GM10266 (cell line): ENCODE results near the gene PKD1.

ENCODE experiments used
- DNase-seq: peaks from one replicate; pipeline ENCODE4 v3.0.0; 2012; ENCODE audit errors: extremely low spot score
- TF ChIP-seq, protein P1 (sequence below): IDR thresholded peaks from 2 replicates; pipeline ENCODE4 v1.5.1; 2012; ENCODE audit warnings: mild to moderate bottlenecking, low read depth; ENCODE audit not compliant: control insufficient read depth, insufficient read depth; ENCODE audit errors: missing control alignments

PKD1 gene

GRCh38 chr16:2079991-2080390 is 55.7 kb downstream of the PKD1 start:
- TF ChIP-seq, protein P1, sequence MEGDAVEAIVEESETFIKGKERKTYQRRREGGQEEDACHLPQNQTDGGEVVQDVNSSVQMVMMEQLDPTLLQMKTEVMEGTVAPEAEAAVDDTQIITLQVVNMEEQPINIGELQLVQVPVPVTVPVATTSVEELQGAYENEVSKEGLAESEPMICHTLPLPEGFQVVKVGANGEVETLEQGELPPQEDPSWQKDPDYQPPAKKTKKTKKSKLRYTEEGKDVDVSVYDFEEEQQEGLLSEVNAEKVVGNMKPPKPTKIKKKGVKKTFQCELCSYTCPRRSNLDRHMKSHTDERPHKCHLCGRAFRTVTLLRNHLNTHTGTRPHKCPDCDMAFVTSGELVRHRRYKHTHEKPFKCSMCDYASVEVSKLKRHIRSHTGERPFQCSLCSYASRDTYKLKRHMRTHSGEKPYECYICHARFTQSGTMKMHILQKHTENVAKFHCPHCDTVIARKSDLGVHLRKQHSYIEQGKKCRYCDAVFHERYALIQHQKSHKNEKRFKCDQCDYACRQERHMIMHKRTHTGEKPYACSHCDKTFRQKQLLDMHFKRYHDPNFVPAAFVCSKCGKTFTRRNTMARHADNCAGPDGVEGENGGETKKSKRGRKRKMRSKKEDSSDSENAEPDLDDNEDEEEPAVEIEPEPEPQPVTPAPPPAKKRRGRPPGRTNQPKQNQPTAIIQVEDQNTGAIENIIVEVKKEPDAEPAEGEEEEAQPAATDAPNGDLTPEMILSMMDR, result no peak
- no peak for DNase-seq

- no peak for DNase-seq
- TF ChIP-seq, protein P1, result no peak
Observed at GRCh38 chr16:2079311-2079800, 56.3 kb downstream of the PKD1 start.

DNA sequence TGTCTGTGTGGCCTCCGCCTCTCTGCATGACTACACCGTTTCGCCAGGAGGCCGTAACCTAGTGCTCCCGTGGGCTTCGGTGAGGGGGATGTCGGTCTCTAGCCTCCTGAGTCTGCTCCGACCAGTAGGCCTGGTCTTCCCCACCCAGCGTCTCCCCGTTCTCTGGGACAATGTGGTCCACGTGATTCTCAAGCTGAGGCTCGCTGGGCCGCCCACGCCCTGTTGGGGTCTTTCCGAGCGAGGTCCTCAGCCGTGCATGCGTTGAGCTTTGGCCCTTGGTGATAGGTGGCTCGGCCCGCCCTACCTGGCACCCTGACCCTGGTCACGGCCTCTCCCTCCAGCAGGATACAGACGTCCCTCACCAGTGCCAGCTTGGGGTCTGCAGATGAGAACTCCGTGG is 57.0 kb downstream of the PKD1 start:
- TF ChIP-seq, protein P1, result no peak
- no peak for DNase-seq

- TF ChIP-seq, protein P1, result no peak
- no peak for DNase-seq
Observed at GRCh38 chr16:2078096-2078495, 57.6 kb downstream of the PKD1 start.

DNA sequence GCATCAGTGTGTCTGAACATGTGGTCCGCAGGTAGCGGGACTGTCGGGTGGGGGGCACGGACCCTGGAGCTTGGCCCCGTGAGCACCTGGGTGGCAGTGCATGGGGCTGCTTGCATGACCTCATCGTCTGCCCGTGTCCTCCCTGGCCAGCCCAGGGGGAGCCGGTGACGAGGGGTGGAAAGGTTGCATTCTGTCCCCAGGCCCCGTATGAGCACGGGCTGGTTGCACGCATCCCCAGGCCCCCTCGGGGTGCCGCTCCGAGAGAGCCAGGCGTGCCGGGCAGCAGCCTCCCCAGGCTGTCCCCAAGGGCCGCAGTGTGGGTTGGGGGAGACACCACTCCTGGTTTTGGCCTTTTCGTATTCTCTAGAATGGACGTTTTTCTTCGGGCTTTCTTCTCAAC is 58.0 kb downstream of the PKD1 start:
- TF ChIP-seq, protein P1, result no peak
- no peak for DNase-seq

DNA sequence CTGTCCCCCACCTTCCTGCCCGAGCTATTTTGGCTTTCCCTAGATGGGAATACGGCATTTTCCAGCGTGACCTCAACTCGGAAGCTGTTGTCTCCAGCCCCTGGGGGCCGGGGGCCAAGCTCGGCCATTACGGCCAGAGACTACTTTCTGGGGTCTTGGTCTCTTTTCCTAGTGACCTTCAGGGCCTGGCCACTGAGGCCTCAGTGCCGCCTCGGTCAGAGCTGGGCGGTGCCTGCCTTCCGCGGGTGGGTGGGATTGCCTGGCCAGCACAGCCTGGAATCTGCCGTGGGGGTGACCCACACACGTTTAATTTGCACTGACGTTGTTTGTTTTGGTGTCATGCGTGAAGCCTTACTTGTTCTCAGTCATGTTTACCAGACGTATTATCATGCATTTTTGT is 58.7 kb downstream of the PKD1 start:
- no peak for DNase-seq
- TF ChIP-seq, protein P1, result no peak

- TF ChIP-seq, protein P1, result no peak
- no peak for DNase-seq
Observed at GRCh38 chr16:2076072-2076865, 59.4 kb downstream of the PKD1 start.
